Measurements from ENCODE around the gene ADAD2. TPM values are rescaled to one million over a fixed set of nuclear protein-coding genes. Genes with fewer than 3 reads are reported as not detected.

The ADAD2 gene
- total and polyA plus RNA-seq, 9 of the 15 experiments (the other 6 are each of a cell fraction or from before 2014, with no cell fraction given): 0.07 TPM; not detected in 8

GRCh38 chr16:84144859-84145639 is 45.9 kb upstream of the ADAD2 start, which contains the start of the genes DNAAF1 and HSDL1 (continued):
- no peak for TF ChIP-seq ZNF609 (CRISPR knock-in tag; IDR thresholded peaks at IDR 0.05; ENCODE audit: borderline replicate concordance)
- TF ChIP-seq SUPT5H (IDR thresholded peaks at IDR 0.05): 0 out of 2 replicates have a peak, but pooled peaks have one; percentile 30
- TF ChIP-seq KLF6 (CRISPR knock-in tag; IDR thresholded peaks at IDR 0.05; ENCODE audit: borderline replicate concordance): no peak
- TF ChIP-seq ATF7 (IDR thresholded peaks at IDR 0.05): peak; percentile 45; the same call in 1 of the 2 replicates
- TF ChIP-seq POLR2A (conservative IDR thresholded peaks at IDR 0.05): peak; percentile 55; the same call in 1 of the 2 replicates
- no peak for TF ChIP-seq ATF6 (CRISPR knock-in tag; IDR thresholded peaks at IDR 0.05)
- TF ChIP-seq MLLT1 (IDR thresholded peaks at IDR 0.05): no peak
- no peak for TF ChIP-seq ZBTB40 (IDR thresholded peaks at IDR 0.05)
- no peak for TF ChIP-seq ZBTB40 (CRISPR knock-in tag; IDR thresholded peaks at IDR 0.05)

Measured in K562 (cell line).